Gastroesophageal sphincter (tissue), 4 donors: Measurements from ENCODE around the gene ADAMTSL2. TPM values are rescaled to one million over a fixed set of nuclear protein-coding genes. Genes with fewer than 3 reads are reported as not detected.

Source experiments
- ATAC-seq: fragments of 150-250 bp; one replicate; pipeline ENCODE4 v1.9.1; 2016; ENCODE audit warnings: mild to moderate bottlenecking, moderate library complexity
- H3K27ac ChIP-seq, 4 donors: fragments of 200-600 bp; sonication (generic) in 3 of 4; 1 replicate in 3 of 4; 2 replicates in 1 of 4; pipeline ENCODE4 v1.5.1; 2016 to 2019
- H3K27me3 ChIP-seq: fragments of 200-600 bp; sonication (generic); one replicate; pipeline ENCODE4 v1.5.1; 2019
- H3K36me3 ChIP-seq, 2 donors: fragments of 200-600 bp; sonication (generic); one replicate each; pipeline ENCODE4 v1.5.1; 2019; ENCODE audit warnings: control low read depth in 1 of 2
- H3K4me1 ChIP-seq, 3 donors: fragments of 200-600 bp; sonication (generic); 1 replicate in 2 of 3; 2 replicates in 1 of 3; pipeline ENCODE4 v1.5.1; 2016 to 2019; ENCODE audit warnings: control low read depth in 2 of 3
- H3K4me3 ChIP-seq, 2 donors: fragments of 200-600 bp; sonication (generic); one replicate each; pipeline ENCODE4 v1.5.1; 2019; ENCODE audit warnings: mild to moderate bottlenecking in 1 of 2, moderate library complexity in 1 of 2
- H3K9me3 ChIP-seq, 3 donors: fragments of 200-600 bp; sonication (generic); one replicate each; pipeline ENCODE4 v1.5.1; 2017 to 2019; ENCODE audit warnings: control low read depth in 2 of 3
- EP300 ChIP-seq: sonication (generic); formaldehyde crosslinking; IDR thresholded peaks from one replicate; pipeline ENCODE4 v1.6.1; 2017; ENCODE audit warnings: antibody characterized with exemption, mild to moderate bottlenecking
- POLR2A ChIP-seq, 2 donors: fragments of 450-650 bp; IDR thresholded peaks; one replicate each; pipeline ENCODE4 v1.6.1; 2017; ENCODE audit warnings: antibody characterized with exemption in 2 of 2, mild to moderate bottlenecking in 2 of 2, moderate library complexity in 1 of 2
- POLR2AphosphoS5 ChIP-seq: sonication (generic); formaldehyde crosslinking; IDR thresholded peaks from one replicate; pipeline ENCODE4 v1.6.1; 2017; ENCODE audit warnings: antibody characterized with exemption
- WGBS, 2 donors: methylation state at CpG; one replicate each; pipeline ENCODE4 v1.1.5; 2018; ENCODE audit warnings: low coverage in 1 of 2; 5-methylcytosine and 5-hydroxymethylcytosine counted together
- total RNA-seq, 4 donors: library from RNA; depleted of rRNA; stranded (reverse); fragments of >200 nt; gene quantifications; one replicate each; pipeline ENCODE4 v1.1.0, GENCODE V29; 2016
- TF ChIP-seq, protein P1 (sequence below), 4 experiments: fragments of 200-600 bp in 2 of 4; fragments of 450-650 bp in 2 of 4; sonication (generic) in 1 of 4; IDR thresholded peaks; one replicate each; pipeline ENCODE4 v1.5.1; 2017 to 2019; ENCODE audit warnings: antibody characterized with exemption in 4 of 4, mild to moderate bottlenecking in 2 of 4, moderate library complexity in 2 of 4

Gene ADAMTSL2
- total RNA-seq, 4 donors from 2014 or later, result 2.0 to 5.8 (median 3.1) TPM

GRCh38 chr9:133528876-133529241, 5.6 kb upstream of the ADAMTSL2 start:
- Histone ChIP-seq H3K4me3 (no peak overlapping the region), H3K4me1 (peaks cover 0 to 56% (median 17%) of the 10 kb centered on the region in 3 donors), H3K27ac (no peak overlapping the region), H3K36me3 (no peaks in the 10 kb centered on the region), H3K9me3 (no peaks in the 10 kb centered on the region), H3K27me3 (peaks cover 24% of the 10 kb centered on the region)
- 77% methylated on average over 6 of the region's 11 CpGs; no CpG with 5 or more reads in 1 of the 2 donors for WGBS, 2 donors
- TF ChIP-seq POLR2AphosphoS5 (no peak), POLR2A (IDR thresholded peaks at IDR 0.05) (no peak), EP300 (no peak)
- TF ChIP-seq, protein P1, sequence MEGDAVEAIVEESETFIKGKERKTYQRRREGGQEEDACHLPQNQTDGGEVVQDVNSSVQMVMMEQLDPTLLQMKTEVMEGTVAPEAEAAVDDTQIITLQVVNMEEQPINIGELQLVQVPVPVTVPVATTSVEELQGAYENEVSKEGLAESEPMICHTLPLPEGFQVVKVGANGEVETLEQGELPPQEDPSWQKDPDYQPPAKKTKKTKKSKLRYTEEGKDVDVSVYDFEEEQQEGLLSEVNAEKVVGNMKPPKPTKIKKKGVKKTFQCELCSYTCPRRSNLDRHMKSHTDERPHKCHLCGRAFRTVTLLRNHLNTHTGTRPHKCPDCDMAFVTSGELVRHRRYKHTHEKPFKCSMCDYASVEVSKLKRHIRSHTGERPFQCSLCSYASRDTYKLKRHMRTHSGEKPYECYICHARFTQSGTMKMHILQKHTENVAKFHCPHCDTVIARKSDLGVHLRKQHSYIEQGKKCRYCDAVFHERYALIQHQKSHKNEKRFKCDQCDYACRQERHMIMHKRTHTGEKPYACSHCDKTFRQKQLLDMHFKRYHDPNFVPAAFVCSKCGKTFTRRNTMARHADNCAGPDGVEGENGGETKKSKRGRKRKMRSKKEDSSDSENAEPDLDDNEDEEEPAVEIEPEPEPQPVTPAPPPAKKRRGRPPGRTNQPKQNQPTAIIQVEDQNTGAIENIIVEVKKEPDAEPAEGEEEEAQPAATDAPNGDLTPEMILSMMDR (IDR thresholded peaks at IDR 0.05), result no peak
- no peak for ATAC-seq

- WGBS, 2 donors, result no CpG with 5 or more reads among the region's 7 CpGs
Measured at GRCh38 chr9:133529457-133529856, 5.0 kb upstream of the ADAMTSL2 start.

DNA sequence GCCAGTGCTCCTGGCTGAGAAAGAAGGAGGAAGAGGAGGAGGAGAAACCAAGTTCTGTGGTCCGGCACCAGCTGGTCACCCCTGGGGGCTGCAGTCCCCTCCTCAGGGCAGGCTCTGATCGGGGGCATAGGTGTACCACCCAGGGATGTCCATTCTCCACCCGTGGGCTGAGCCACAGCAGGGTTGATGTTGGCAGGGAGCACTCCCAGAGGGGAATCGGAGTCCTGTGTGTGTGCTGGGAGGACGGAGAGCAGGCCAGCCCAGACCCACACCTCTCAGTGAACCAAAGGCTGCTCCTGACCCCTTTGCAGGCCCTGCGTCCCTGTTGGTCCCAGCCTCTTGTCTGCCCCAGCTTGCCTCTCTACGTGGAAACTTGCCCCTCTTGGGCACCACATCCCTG, 4.6 kb upstream of the ADAMTSL2 start:
- no CpG with 5 or more reads among the region's 7 CpGs for WGBS, 2 donors
- TF ChIP-seq POLR2A (IDR thresholded peaks at IDR 0.05) (no peak), POLR2AphosphoS5 (no peak), EP300 (no peak)
- TF ChIP-seq, protein P1 (IDR thresholded peaks at IDR 0.05), result no peak
- no peak overlapping the region for H3K4me3 ChIP-seq
- no peaks in the 10 kb centered on the region for H3K36me3 ChIP-seq
- ATAC-seq, result no peak
- H3K27ac ChIP-seq, result no peak overlapping the region
- no peaks in the 10 kb centered on the region for H3K9me3 ChIP-seq
- H3K27me3 ChIP-seq, result peaks cover 24% of the 10 kb centered on the region
- H3K4me1 ChIP-seq, result peaks cover 0 to 66% (median 27%) of the 10 kb centered on the region in 3 donors

More at GRCh38 chr9:133529457-133529856, 5.0 kb upstream of the ADAMTSL2 start:
- peaks cover 24% of the 10 kb centered on the region for H3K27me3 ChIP-seq
- ATAC-seq, result no peak
- TF ChIP-seq, protein P1 (IDR thresholded peaks at IDR 0.05), result no peak
- no peak for TF ChIP-seq POLR2A (IDR thresholded peaks at IDR 0.05)
- TF ChIP-seq EP300, result no peak
- no peak for TF ChIP-seq POLR2AphosphoS5
- H3K4me1 ChIP-seq, result peaks cover 0 to 62% (median 22%) of the 10 kb centered on the region in 3 donors
- H3K9me3 ChIP-seq, result no peaks in the 10 kb centered on the region
- H3K36me3 ChIP-seq, result no peaks in the 10 kb centered on the region
- H3K4me3 ChIP-seq, result no peak overlapping the region
- no peak overlapping the region for H3K27ac ChIP-seq

DNA sequence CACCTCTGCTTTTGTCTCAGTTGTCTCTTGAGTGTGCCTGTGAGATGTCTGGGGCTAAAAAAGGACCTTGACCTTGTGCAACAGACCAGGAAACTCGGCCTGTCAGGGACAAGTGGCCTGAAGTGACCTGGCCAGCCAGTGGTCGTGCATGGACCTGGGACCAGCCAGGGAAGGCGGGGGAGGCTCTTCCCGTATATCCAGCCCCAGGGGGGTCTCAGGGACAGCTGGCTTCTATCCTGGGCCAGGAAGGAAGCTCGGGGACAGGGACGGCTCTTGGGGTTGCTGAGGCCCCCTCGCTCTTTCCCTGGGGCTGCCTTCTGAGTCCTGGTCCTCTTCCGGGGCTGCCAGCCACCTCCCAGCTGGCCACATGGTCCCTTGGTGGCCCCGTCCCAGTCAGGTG, 3.2 kb upstream of the ADAMTSL2 start:
- ATAC-seq, result no peak
- Histone ChIP-seq H3K9me3 (no peaks in the 10 kb centered on the region), H3K27ac (no peak overlapping the region), H3K27me3 (peaks cover 24% of the 10 kb centered on the region), H3K4me3 (no peak overlapping the region), H3K4me1 (peaks cover 0 to 70% (median 36%) of the 10 kb centered on the region in 3 donors), H3K36me3 (no peaks in the 10 kb centered on the region)
- 74% methylated on average over 3 of the region's 9 CpGs; no CpG with 5 or more reads in 1 of the 2 donors for WGBS, 2 donors
- TF ChIP-seq, protein P1 (IDR thresholded peaks at IDR 0.05), result no peak
- TF ChIP-seq POLR2AphosphoS5, result no peak
- TF ChIP-seq POLR2A (IDR thresholded peaks at IDR 0.05), result no peak
- no peak for TF ChIP-seq EP300

GRCh38 chr9:133532937-133533668, 1.4 kb upstream of the ADAMTSL2 start:
- peak overlapping the region in 1 of 4 donors; percentile 64 for H3K27ac ChIP-seq
- TF ChIP-seq POLR2A (IDR thresholded peaks at IDR 0.05), result no peak
- TF ChIP-seq, protein P1 (IDR thresholded peaks at IDR 0.05), result peak in 3 of 4 experiments; percentile 53 to 63 (median 60)

More at GRCh38 chr9:133532937-133533668, 1.4 kb upstream of the ADAMTSL2 start:
- Histone ChIP-seq H3K9me3 (no peaks in the 10 kb centered on the region), H3K36me3 (no peaks in the 10 kb centered on the region), H3K4me3 (no peak overlapping the region), H3K4me1 (peaks cover 0 to 52% (median 24%) of the 10 kb centered on the region in 3 donors), H3K27me3 (peaks cover 17% of the 10 kb centered on the region)
- 39 to 60% methylated on average over 1 to 9 of the region's 20 CpGs for WGBS, 2 donors
- ATAC-seq, result peak; percentile 49
